Astrocyte (in vitro differentiated cells and primary cell): Measurements from ENCODE around the gene COL15A1. TPM values are rescaled to one million over a fixed set of nuclear protein-coding genes. Genes with fewer than 3 reads are reported as not detected.

ENCODE experiments used
- DNase-seq: peaks from one replicate; pipeline ENCODE4 v3.0.0-alpha.2; 2010; ENCODE audit warnings: low read depth
- FAIRE-seq: peaks from 2 replicates; lab custom pipeline; 2011; peaks lifted over from hg19 to GRCh38; lab: Jason Lieb, UNC
- H2AFZ ChIP-seq: 2 replicates; pipeline ENCODE4 v1.6.0; 2012; ENCODE audit warnings: low read depth, low read length, inconsistent platforms
- H3K27ac ChIP-seq: 2 replicates; pipeline ENCODE4 v1.5.1; 2011; ENCODE audit warnings: low read depth, low read length, inconsistent platforms
- H3K27me3 ChIP-seq: 2 replicates; pipeline ENCODE4 v1.6.0; 2011; ENCODE audit warnings: low read length, inconsistent platforms; ENCODE audit not compliant: insufficient read depth
- H3K36me3 ChIP-seq: 2 replicates; pipeline ENCODE4 v1.5.1; 2011; ENCODE audit warnings: low read length, inconsistent platforms; ENCODE audit not compliant: insufficient read depth
- H3K4me1 ChIP-seq: 2 replicates; pipeline ENCODE4 v1.5.1; 2011; ENCODE audit warnings: low read length, inconsistent platforms; ENCODE audit not compliant: insufficient read depth
- H3K4me2 ChIP-seq: 2 replicates; pipeline ENCODE4 v1.6.0; 2012; ENCODE audit warnings: low read length, inconsistent platforms
- H3K4me3 ChIP-seq: 2 replicates; pipeline ENCODE4 v1.5.1; 2011; ENCODE audit warnings: low read depth, mild to moderate bottlenecking, low read length, inconsistent platforms; ENCODE audit not compliant: insufficient read depth
- H3K79me2 ChIP-seq: 2 replicates; pipeline ENCODE4 v1.6.0; 2012; ENCODE audit warnings: mild to moderate bottlenecking, low read length, inconsistent platforms; ENCODE audit not compliant: insufficient read depth
- H3K9ac ChIP-seq: 2 replicates; pipeline ENCODE4 v1.6.0; 2012; ENCODE audit warnings: mild to moderate bottlenecking, low read length, inconsistent platforms
- H3K9me3 ChIP-seq: 2 replicates; pipeline ENCODE4 v1.5.1; 2012; ENCODE audit warnings: low read depth, mild to moderate bottlenecking, low read length, inconsistent platforms; ENCODE audit not compliant: insufficient read depth
- H4K20me1 ChIP-seq: 2 replicates; pipeline ENCODE4 v1.6.0; 2012; ENCODE audit warnings: low read length, inconsistent platforms; ENCODE audit not compliant: insufficient read depth
- H3K27ac Mint-ChIP-seq: one replicate; pipeline ENCODE4 v1.8.0; 2021; ENCODE audit warnings: mild to moderate bottlenecking, mixed read lengths; ENCODE audit not compliant: unreplicated experiment
- H3K27me3 Mint-ChIP-seq: one replicate; pipeline ENCODE4 v1.8.0; 2021; ENCODE audit warnings: low read depth, mixed read lengths; ENCODE audit not compliant: unreplicated experiment
- H3K36me3 Mint-ChIP-seq: one replicate; pipeline ENCODE4 v1.8.0; 2021; ENCODE audit warnings: low read depth, mixed read lengths; ENCODE audit not compliant: unreplicated experiment
- H3K4me1 Mint-ChIP-seq: one replicate; pipeline ENCODE4 v1.8.0; 2021; ENCODE audit warnings: low read depth, mixed read lengths; ENCODE audit not compliant: unreplicated experiment
- H3K4me3 Mint-ChIP-seq: one replicate; pipeline ENCODE4 v1.8.0; 2021; ENCODE audit warnings: mild to moderate bottlenecking, moderate library complexity, mixed read lengths; ENCODE audit not compliant: unreplicated experiment
- H3K9me3 Mint-ChIP-seq: one replicate; pipeline ENCODE4 v1.8.0; 2021; ENCODE audit warnings: mild to moderate bottlenecking, mixed read lengths; ENCODE audit not compliant: unreplicated experiment
- EZH2 ChIP-seq: IDR thresholded peaks from 2 replicates; pipeline ENCODE4 v1.6.1; 2012; ENCODE audit warnings: mild to moderate bottlenecking, low read length, inconsistent platforms; ENCODE audit not compliant: insufficient read depth
- total RNA-seq: library from RNA; stranded (reverse); gene quantifications from 2 replicates; pipeline ENCODE4 v1.2.1, GENCODE V29; 2021
- TF ChIP-seq, protein P1 (sequence below): IDR thresholded peaks from 2 replicates; pipeline ENCODE4 v1.5.1; 2011; ENCODE audit warnings: low read depth, mild to moderate bottlenecking, inconsistent platforms, low read length, moderate library complexity; ENCODE audit not compliant: insufficient read depth

COL15A1 gene
- total RNA-seq, 1 donor from 2014 or later: 5.6 TPM

DNA sequence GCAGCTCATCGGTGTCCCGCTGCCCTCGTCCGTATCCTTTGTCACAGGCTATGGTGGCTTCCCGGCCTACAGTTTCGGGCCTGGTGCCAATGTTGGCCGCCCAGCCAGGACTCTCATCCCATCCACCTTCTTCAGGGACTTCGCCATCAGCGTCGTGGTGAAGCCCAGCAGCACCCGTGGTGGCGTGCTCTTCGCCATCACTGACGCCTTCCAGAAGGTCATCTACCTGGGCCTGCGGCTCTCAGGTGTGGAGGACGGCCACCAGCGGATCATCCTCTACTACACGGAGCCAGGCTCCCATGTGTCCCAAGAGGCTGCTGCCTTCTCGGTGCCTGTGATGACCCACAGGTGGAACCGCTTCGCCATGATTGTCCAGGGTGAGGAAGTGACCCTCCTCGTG lies 41.9 kb downstream of the COL15A1 start:
- H3K4me2 ChIP-seq: no peak overlapping the region
- H3K9ac ChIP-seq: no peak overlapping the region
- no peak overlapping the region for H2AFZ ChIP-seq
- Mint-ChIP-seq H3K9me3 (peaks cover 3% of the 10 kb centered on the region), H3K4me3 (no peak overlapping the region), H3K4me1 (peaks cover 27% of the 10 kb centered on the region), H3K36me3 (no peaks in the 10 kb centered on the region), H3K27ac (no peak overlapping the region), H3K27me3 (peaks cover 5% of the 10 kb centered on the region)
- H3K4me3 ChIP-seq: no peak overlapping the region
- H3K4me1 ChIP-seq: peaks cover 30% of the 10 kb centered on the region
- H3K27me3 ChIP-seq: peaks cover 2% of the 10 kb centered on the region
- no peaks in the 10 kb centered on the region for H3K9me3 ChIP-seq
- H3K79me2 ChIP-seq: no peaks in the 10 kb centered on the region
- no peaks in the 10 kb centered on the region for H4K20me1 ChIP-seq
- TF ChIP-seq EZH2: no peak
- TF ChIP-seq, protein P1, sequence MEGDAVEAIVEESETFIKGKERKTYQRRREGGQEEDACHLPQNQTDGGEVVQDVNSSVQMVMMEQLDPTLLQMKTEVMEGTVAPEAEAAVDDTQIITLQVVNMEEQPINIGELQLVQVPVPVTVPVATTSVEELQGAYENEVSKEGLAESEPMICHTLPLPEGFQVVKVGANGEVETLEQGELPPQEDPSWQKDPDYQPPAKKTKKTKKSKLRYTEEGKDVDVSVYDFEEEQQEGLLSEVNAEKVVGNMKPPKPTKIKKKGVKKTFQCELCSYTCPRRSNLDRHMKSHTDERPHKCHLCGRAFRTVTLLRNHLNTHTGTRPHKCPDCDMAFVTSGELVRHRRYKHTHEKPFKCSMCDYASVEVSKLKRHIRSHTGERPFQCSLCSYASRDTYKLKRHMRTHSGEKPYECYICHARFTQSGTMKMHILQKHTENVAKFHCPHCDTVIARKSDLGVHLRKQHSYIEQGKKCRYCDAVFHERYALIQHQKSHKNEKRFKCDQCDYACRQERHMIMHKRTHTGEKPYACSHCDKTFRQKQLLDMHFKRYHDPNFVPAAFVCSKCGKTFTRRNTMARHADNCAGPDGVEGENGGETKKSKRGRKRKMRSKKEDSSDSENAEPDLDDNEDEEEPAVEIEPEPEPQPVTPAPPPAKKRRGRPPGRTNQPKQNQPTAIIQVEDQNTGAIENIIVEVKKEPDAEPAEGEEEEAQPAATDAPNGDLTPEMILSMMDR: no peak
- no peak overlapping the region for H3K27ac ChIP-seq
- DNase-seq (no peak), FAIRE-seq (no peak)
- no peaks in the 10 kb centered on the region for H3K36me3 ChIP-seq

DNA sequence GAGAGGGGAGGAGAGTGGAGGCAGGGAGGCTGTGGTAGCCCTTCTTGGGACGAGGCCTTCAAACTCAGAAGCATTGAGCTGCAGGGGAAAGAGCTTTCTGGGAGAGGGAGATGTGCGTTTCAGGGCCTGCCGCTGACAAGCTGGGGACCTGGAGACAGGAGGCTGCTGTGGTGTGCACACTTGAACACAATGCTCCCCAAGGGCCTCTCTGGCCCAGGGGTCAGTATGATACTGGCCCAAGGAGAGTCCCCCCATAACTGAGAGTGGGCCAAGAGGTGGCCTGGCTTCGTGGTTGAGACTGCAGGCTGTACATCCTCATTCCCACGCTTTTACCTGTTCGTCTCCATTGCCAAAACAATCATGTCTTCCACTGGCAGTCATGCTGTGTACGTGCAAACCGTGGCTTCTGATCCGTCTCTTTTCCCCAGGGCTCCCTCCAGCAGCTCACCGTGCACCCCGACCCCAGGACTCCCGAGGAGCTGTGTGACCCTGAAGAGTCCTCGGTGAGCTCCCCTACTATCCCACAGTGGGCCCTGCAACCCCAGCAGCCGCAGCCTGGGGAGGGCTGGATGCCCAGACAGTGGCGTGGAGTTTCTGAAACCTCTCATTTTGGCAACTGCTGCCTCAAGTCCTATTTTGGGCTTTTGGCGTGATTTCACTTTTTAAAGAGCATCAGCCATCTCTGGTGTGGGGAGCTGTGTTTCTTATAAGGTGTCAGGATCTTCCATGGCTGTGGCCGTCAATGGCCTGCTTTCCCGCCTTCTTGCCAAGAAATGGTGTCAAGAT lies 43.4 kb downstream of the COL15A1 start:
- Histone ChIP-seq H3K4me2 (no peak overlapping the region), H3K4me3 (no peak overlapping the region), H3K9ac (no peak overlapping the region), H3K9me3 (no peaks in the 10 kb centered on the region), H3K79me2 (no peaks in the 10 kb centered on the region), H3K36me3 (no peaks in the 10 kb centered on the region), H2AFZ (no peak overlapping the region), H4K20me1 (no peaks in the 10 kb centered on the region), H3K27me3 (no peaks in the 10 kb centered on the region), H3K4me1 (peaks cover 30% of the 10 kb centered on the region), H3K27ac (no peak overlapping the region)
- FAIRE-seq: no peak
- H3K9me3 Mint-ChIP-seq: peaks cover 7% of the 10 kb centered on the region
- H3K36me3 Mint-ChIP-seq: no peaks in the 10 kb centered on the region
- no peak for TF ChIP-seq EZH2
- TF ChIP-seq, protein P1: no peak
- H3K4me3 Mint-ChIP-seq: no peak overlapping the region
- DNase-seq: no peak
- peaks cover 28% of the 10 kb centered on the region for H3K4me1 Mint-ChIP-seq
- peak overlapping the region; percentile 55 for H3K27ac Mint-ChIP-seq
- H3K27me3 Mint-ChIP-seq: peaks cover 5% of the 10 kb centered on the region
